ENCODE data around the gene KCNMB2. TPM values are rescaled to one million over a fixed set of nuclear protein-coding genes. Genes with fewer than 3 reads are reported as not detected.

Gene KCNMB2
- total RNA-seq, 1 experiment from 2014 or later: not detected

DNA sequence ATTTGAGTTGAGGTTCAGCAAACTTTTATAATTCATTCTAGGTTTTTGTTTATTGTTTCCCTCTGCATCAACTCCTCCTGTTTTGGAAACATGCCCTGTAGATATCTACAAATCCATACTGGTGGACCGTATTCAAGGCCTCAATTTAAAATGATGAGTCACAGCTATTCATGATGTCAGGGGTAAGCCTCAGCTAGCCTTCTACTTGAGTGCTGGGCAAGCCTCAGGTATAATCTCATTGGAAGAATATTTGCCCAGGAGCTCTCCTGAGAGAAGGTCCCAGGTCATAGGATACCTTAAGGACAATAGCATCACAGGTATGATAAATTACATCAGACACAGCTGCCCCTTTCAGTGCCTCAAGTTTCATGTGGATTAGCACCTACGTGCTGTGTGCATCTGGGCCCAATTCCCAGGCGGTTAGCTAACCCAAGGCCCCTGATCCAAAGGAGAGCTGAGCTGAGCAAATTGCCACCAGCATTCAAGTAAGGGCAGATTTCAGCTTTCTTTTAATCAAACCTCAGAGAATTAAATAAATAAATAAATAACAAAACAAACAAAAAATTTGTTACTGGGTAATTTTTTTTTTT lies 87.5 kb downstream of the KCNMB2 start:
- CTCF ChIA-PET: interaction anchor here (0.6 kb wide), 1 partner anchor 111 kb away, joined by 3 read pairs; no protein-coding TSS in a partner anchor
- no peak overlapping the region for H3K27ac ChIP-seq (ENCODE audit: low read depth, low read length, poor library complexity, severe bottlenecking)

DNA sequence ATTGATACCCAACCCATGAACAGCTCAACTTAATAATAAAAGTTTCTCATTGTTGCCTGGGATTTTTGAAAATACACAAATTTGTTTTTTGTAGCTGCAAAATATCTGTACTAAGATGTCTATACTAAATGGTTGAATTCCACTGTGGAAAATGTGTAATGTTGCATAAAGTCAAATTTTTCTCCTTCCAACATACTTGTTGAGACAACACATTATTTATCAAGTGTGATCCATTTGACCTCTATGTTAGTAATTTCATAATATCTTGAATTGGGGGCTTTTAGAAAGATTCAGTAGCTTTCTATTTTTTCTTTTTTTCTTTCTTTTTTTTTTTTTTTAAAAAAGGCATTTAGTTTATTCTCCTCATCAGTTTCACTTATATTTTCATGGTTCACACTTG lies 88.0 kb downstream of the KCNMB2 start:
- no peaks in the 10 kb centered on the region for H3K4me1 ChIP-seq (ENCODE audit: insufficient read depth, low read length, poor library complexity, severe bottlenecking)
- no peak overlapping the region for H3K4me3 ChIP-seq (ENCODE audit: low read depth, low read length, poor library complexity, severe bottlenecking)
- intact Hi-C loops (cut with micrococcal nuclease; ENCODE audit: unreplicated experiment): no loop called here
- DNase-seq (ENCODE audit: low spot score): no peak
- ChIA-PET CTCF (interaction anchor here (0.6 kb wide), 1 partner anchor 111 kb away, joined by 3 read pairs; no protein-coding TSS in a partner anchor), POLR2A (ENCODE audit: low non-redundant PET) (no interaction called here)
- TF ChIP-seq EZH2 (IDR thresholded peaks at IDR 0.05; ENCODE audit: borderline replicate concordance, low read depth, low read length, poor library complexity, severe bottlenecking): no peak
- TF ChIP-seq, protein P1, sequence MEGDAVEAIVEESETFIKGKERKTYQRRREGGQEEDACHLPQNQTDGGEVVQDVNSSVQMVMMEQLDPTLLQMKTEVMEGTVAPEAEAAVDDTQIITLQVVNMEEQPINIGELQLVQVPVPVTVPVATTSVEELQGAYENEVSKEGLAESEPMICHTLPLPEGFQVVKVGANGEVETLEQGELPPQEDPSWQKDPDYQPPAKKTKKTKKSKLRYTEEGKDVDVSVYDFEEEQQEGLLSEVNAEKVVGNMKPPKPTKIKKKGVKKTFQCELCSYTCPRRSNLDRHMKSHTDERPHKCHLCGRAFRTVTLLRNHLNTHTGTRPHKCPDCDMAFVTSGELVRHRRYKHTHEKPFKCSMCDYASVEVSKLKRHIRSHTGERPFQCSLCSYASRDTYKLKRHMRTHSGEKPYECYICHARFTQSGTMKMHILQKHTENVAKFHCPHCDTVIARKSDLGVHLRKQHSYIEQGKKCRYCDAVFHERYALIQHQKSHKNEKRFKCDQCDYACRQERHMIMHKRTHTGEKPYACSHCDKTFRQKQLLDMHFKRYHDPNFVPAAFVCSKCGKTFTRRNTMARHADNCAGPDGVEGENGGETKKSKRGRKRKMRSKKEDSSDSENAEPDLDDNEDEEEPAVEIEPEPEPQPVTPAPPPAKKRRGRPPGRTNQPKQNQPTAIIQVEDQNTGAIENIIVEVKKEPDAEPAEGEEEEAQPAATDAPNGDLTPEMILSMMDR (conservative IDR thresholded peaks at IDR 0.05; ENCODE audit: low read depth, low read length): no peak
- H3K27me3 ChIP-seq (replicated peaks; ENCODE audit: insufficient read depth, low read depth, low read length, poor library complexity): no peaks in the 10 kb centered on the region
- H3K36me3 ChIP-seq (ENCODE audit: insufficient read depth, low read length, poor library complexity, severe bottlenecking): no peaks in the 10 kb centered on the region
- no TSS peak for BruUV-seq (replicated peaks)
- no peak overlapping the region for H3K27ac ChIP-seq (ENCODE audit: low read depth, low read length, poor library complexity, severe bottlenecking)
- H3K9me3 ChIP-seq (ENCODE audit: low read depth, low read length, poor library complexity, severe bottlenecking): no peaks in the 10 kb centered on the region

More for the DNA sequence above, 87.5 kb downstream of the KCNMB2 start:
- no TSS peak for BruUV-seq (replicated peaks)
- POLR2A ChIA-PET (ENCODE audit: low non-redundant PET): no interaction called here
- H3K36me3 ChIP-seq (ENCODE audit: insufficient read depth, low read length, poor library complexity, severe bottlenecking): no peaks in the 10 kb centered on the region
- TF ChIP-seq, protein P1 (conservative IDR thresholded peaks at IDR 0.05; ENCODE audit: low read depth, low read length): no peak
- TF ChIP-seq EZH2 (IDR thresholded peaks at IDR 0.05; ENCODE audit: borderline replicate concordance, low read depth, low read length, poor library complexity, severe bottlenecking): no peak
- H3K27me3 ChIP-seq (replicated peaks; ENCODE audit: insufficient read depth, low read depth, low read length, poor library complexity): no peaks in the 10 kb centered on the region
- DNase-seq (ENCODE audit: low spot score): peak; percentile 9
- no peaks in the 10 kb centered on the region for H3K9me3 ChIP-seq (ENCODE audit: low read depth, low read length, poor library complexity, severe bottlenecking)
- intact Hi-C loops (cut with micrococcal nuclease; ENCODE audit: unreplicated experiment): no loop called here
- H3K4me3 ChIP-seq (ENCODE audit: low read depth, low read length, poor library complexity, severe bottlenecking): no peak overlapping the region
- H3K4me1 ChIP-seq (ENCODE audit: insufficient read depth, low read length, poor library complexity, severe bottlenecking): no peaks in the 10 kb centered on the region

DNA sequence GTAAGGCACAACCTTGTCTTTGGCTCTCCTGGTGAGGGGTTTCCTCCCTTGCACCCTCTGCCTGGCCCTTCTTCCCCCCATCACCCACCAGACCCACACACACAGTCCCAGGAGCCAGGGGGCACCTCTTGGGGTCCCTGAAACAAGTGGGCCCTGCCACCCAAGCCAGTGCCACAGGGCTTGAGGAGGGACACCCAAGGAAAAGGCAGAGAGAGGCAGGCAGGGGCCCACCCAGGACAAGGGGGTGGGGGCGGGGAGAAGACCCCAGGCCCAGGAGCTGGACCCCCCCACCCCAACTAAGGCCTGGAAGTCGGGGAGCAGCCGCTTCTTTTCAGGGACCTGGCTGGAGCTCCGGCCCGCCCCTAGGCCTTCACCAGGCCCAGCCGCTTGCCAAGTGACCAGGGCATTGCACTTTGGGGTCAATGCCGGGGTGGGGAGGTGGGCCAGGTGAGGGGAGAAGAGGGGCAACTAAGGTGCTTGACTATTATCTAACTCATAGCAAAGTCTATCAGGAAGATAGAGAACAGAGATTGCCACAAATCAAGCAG lies 88.9 kb downstream of the KCNMB2 start:
- CTCF ChIA-PET: no interaction called here
- no peaks in the 10 kb centered on the region for H3K36me3 ChIP-seq (ENCODE audit: insufficient read depth, low read length, poor library complexity, severe bottlenecking)
- no peak overlapping the region for H3K27ac ChIP-seq (ENCODE audit: low read depth, low read length, poor library complexity, severe bottlenecking)
- no TSS peak for BruUV-seq (replicated peaks)
- H3K9me3 ChIP-seq (ENCODE audit: low read depth, low read length, poor library complexity, severe bottlenecking): no peaks in the 10 kb centered on the region
- POLR2A ChIA-PET (ENCODE audit: low non-redundant PET): no interaction called here
- H3K27me3 ChIP-seq (replicated peaks; ENCODE audit: insufficient read depth, low read depth, low read length, poor library complexity): no peaks in the 10 kb centered on the region
- TF ChIP-seq, protein P1 (conservative IDR thresholded peaks at IDR 0.05; ENCODE audit: low read depth, low read length): no peak
- TF ChIP-seq EZH2 (IDR thresholded peaks at IDR 0.05; ENCODE audit: borderline replicate concordance, low read depth, low read length, poor library complexity, severe bottlenecking): no peak
- no peaks in the 10 kb centered on the region for H3K4me1 ChIP-seq (ENCODE audit: insufficient read depth, low read length, poor library complexity, severe bottlenecking)
- intact Hi-C loops (cut with micrococcal nuclease; ENCODE audit: unreplicated experiment): no loop called here
- no peak overlapping the region for H3K4me3 ChIP-seq (ENCODE audit: low read depth, low read length, poor library complexity, severe bottlenecking)
- DNase-seq (ENCODE audit: low spot score): no peak
